Measurements from ENCODE around the gene CRACR2B.

Gene CRACR2B

GRCh38 chr11:855330-855674 lies 27.6 kb downstream of the CRACR2B start:
- no peak for FAIRE-seq

DNA sequence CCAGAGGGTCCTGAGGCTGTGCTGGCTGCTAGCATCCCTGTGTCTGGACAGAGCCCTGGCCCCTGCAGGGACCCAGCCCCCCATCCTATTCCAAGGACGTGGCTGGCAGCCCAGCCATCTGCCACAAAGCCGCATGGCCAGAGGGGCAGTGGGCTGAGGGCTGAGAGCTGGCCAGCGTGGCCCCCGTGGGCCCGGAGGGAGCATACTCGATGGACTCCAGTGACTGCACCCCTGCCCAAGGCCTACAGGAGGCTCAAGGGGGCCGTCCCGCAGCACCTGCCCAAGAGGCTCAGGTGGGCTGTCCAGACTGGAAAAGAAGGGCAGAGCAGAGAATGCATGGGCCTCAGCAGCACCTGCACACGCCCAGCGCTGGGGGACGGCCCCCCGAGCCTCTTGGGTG lies 28.1 kb downstream of the CRACR2B start:
- FAIRE-seq, result no peak

- FAIRE-seq, result no peak
Measured at GRCh38 chr11:856397-856796, 28.7 kb downstream of the CRACR2B start.

DNA sequence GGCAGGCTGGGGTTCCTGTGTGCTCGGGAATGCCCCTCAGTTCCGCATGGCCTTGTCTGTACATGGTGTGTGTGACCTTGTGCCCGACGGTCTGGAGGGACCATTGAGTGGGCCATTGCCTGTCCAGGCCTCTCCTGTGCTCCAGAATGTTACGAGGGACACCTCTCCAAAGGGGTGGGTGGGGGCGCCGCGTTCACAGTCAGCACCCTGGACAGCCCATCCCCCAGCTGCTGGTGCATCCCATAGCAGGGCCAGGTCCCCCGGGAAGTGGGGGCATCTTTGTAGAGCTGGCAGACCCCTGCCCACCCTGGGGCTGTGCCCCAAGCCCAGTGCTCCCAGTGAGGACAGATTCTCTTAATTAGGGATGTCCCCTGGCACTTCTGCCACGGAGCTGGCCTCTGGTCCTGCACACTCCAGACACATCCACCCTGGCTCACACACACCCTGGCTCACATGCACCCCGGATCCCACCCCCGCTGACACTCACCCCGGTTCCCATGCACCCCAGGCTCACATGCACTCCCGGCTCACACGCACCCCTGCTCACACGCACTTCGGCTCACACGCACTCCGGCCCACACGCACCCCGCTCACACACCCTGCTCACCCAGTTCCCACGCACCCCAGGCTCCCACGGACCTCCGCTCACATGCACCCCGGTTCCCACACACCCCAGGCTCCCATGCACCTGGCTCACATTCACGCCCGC lies 30.5 kb downstream of the CRACR2B start:
- FAIRE-seq, result no peak

GRCh38 chr11:858762-859339 lies 31.1 kb downstream of the CRACR2B start:
- FAIRE-seq, result no peak

GRCh38 chr11:859394-860131 lies 31.8 kb downstream of the CRACR2B start:
- FAIRE-seq, result no peak

GRCh38 chr11:860234-861104 lies 32.8 kb downstream of the CRACR2B start:
- no peak for FAIRE-seq

- no peak for FAIRE-seq
Measured at GRCh38 chr11:861105-861479, 33.4 kb downstream of the CRACR2B start.

DNA sequence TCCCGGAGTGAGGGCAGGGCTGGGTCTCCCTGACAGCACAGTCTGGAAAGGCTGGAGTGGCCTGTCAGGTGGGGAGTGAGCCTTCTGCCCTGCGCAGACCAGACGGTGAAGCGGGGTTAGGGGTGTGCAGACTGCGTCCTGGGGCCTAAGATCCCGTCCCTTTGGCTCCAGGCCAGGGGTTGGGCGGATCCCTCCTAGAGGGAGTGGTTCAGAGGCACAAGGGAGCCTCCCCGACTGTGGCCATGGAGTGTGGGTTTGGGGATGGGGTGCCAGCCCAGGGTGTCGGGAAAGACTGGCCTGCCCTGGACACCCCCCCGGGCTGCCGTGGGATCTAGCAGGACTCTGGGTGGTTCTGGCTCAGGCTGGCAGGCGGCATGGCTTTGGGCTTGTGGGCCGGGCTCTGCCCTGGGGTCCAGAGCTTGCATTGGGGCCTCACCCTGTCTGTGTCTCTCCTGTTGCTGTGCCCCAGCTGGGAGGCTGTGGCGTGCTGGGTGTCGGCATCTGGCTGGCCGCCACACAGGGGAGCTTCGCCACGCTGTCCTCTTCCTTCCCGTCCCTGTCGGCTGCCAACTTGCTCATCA lies 34.5 kb downstream of the CRACR2B start:
- FAIRE-seq, result no peak

- FAIRE-seq, result no peak
Measured at GRCh38 chr11:862696-863022, 34.9 kb downstream of the CRACR2B start.

GRCh38 chr11:863023-863909 lies 35.5 kb downstream of the CRACR2B start:
- FAIRE-seq, result no peak

- no peak for FAIRE-seq
Measured at GRCh38 chr11:863910-864827, 36.5 kb downstream of the CRACR2B start.

GRCh38 chr11:864898-865297 lies 37.2 kb downstream of the CRACR2B start:
- no peak for FAIRE-seq

DNA sequence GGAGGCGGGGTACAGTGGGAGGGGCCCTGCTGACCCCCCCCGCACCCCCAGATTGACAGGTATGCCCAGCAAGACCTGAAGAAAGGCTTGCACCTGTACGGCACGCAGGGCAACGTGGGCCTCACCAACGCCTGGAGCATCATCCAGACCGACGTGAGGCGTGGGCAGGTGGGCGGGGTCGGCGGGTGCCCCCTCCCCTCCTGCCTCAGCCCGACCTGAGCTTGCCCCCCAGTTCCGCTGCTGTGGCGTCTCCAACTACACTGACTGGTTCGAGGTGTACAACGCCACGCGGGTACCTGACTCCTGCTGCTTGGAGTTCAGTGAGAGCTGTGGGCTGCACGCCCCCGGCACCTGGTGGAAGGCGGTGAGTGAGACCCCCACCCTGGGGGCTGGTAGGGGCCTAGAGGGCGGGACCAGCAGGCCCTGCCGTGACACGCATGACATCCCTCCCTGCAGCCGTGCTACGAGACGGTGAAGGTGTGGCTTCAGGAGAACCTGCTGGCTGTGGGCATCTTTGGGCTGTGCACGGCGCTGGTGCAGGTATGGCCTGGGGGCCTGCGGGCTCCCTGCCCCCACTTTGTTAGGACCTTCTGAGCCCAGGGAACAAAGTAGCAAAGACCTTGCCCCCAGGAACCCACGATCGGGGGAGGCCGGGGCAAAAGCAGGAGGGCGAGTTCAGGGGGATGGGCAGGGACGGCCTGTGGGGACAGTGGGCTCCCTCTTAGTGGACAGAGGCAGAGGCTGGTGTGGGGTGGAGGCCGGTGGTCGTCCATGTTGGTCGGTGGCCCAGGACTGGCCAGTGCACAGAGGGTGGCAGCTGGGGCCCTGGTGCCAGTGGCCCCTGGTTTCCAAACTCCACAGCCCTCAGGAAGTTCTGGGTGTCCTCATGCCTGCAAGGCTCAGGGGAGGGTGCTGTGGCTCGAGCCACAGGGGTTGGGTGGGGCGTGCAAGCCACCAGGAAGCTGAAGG lies 38.0 kb downstream of the CRACR2B start:
- no peak for FAIRE-seq

- no peak for FAIRE-seq
Measured at GRCh38 chr11:866481-866880, 38.8 kb downstream of the CRACR2B start.

DNA sequence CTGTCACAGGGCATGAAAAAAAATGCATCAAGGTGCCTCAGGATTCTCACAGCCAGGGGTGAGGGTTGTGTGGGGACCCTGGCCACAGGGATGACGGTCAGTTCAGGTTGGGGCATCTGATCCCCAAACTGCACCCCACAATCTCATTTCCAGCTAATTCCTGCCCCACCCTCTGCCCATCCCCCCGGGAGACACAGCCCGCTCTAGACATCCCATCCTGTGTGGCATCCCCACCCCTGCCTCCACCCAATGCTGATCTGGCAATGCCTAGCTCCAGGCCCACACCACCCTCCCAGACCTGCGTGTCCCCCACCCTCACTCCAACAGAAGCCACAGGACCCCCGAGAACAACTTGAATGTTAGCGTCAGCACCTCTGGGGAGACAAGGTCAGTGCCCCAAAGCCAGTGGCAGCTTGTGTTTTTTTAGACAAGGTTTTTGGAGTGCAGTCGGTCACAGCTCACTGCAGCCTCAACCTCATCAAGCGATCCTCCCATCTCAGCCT lies 40.2 kb downstream of the CRACR2B start:
- no peak for FAIRE-seq

DNA sequence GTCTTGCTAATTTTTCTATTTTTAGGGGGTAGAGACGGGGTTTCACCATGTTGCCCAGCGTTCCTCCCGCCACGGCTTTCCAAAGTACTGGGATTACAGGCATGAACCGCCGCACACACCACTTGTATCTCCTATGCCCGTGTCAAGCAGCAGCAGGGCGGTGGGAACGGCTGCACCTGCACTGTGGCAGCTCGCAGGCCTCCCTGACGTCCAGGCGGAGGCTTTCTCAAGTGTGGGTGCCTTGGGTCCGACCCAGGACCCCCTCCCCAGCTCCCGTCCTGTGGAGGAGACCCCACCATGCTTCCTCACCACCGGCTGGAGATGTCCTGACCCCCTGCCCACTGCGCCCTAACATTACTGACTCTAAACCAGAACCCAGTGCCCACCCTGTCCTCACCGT lies 40.7 kb downstream of the CRACR2B start:
- no peak for FAIRE-seq

DNA sequence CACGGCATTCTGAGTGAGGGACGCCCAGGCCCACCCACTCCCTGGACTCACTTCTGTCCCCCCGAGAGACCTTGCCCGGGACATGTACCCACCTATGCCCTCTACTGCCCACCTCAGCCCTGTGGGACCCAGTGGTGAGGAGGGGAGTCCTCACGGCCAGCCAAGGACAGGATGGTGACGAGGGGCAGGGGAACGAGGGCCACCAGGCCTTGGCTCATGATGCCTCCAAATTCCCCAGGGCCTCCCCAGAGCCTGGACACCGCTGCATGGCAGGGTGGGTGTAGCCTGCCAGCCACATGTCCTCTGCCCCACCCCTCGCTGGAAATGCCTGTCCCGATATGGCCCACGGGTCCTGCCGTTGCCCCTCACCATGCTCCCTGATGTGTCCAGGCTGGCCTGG lies 41.1 kb downstream of the CRACR2B start:
- FAIRE-seq, result no peak

DNA sequence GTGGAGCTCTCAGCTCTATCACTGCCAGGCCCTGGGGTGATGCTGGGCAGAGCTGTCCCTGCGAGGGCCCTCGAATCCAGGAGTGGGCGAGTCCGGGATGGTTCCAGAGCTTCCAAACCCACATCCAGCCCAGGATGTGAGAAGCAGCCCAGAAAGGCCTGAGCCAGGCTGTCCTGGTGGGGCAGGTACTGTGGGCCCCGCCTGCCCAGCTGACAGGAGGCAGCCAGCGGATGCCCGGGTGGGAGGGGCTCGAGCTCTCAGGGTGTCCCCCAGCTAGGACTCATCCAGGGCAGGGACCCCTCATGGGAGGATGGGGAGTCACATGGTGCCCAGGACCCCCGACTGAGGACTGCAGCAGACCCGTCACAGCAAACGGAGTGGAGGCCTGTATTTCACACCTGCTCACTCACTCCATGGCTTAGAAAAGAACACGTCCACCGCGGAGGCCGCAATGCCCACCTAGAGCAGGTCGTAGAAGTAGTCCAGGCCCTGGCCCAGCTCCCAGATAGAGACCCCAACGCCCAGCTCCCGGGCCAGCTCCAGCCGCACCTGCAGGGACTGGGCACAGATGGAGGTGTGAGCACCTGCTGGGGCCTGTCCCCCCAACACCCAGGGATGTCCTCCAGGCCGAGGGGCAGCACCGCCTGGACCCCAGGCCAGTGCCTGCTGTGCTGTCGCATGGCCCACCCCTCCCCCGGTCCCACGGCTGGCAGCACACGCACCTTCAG lies 41.8 kb downstream of the CRACR2B start:
- FAIRE-seq, result no peak

All from islet of Langerhans (tissue), 1 donor.